ENCODE data around the gene JARID2. TPM values are rescaled to one million over a fixed set of nuclear protein-coding genes. Genes with fewer than 3 reads are reported as not detected.

JARID2 gene
- total and polyA plus RNA-seq, 9 of the 15 experiments (the other 6 are each of a cell fraction or from before 2014, with no cell fraction given): 5.0 to 29.0 (median 15.6) TPM

- Histone ChIP-seq H3K9me1 (ENCODE audit: control insufficient read depth, insufficient read depth, low read length) (peaks cover 3% of the 10 kb centered on the region), H3K9me3 (replicated peaks; ENCODE audit: control insufficient read depth, insufficient read depth, low read depth, low read length) (no peaks in the 10 kb centered on the region), H3K4me1 (replicated peaks in 1 of 2; ENCODE audit: control insufficient read depth in 2 of 2, insufficient read depth in 2 of 2, low read length in 2 of 2) (peaks cover 13 to 34% of the 10 kb centered on the region in 2 experiments; a peak in 4 of 5 replicates), H3K27ac (ENCODE audit: extremely low read depth, low read depth, low read length) (no peak overlapping the region), H2AFZ (ENCODE audit: low read depth, low read length) (no peak overlapping the region), H3K9ac (ENCODE audit: insufficient read depth in 1 of 2, low read depth in 2 of 2, low read length in 2 of 2) (no peak overlapping the region), H3K4me2 (ENCODE audit: insufficient read depth, low read length) (no peak overlapping the region), H3K4me3 (no peak overlapping the region), H3K36me3 (ENCODE audit: control insufficient read depth, insufficient read depth, low read length) (no peaks in the 10 kb centered on the region; the same call in 2 of the 3 replicates), H4K20me1 (replicated peaks; ENCODE audit: control insufficient read depth, insufficient read depth, low read length) (peaks cover 23% of the 10 kb centered on the region), H3K27me3 (ENCODE audit: control insufficient read depth in 2 of 2, insufficient read depth in 2 of 2, low read length in 2 of 2) (no peaks in the 10 kb centered on the region), H3K79me2 (ENCODE audit: control insufficient read depth, insufficient read depth, low read length) (peaks cover 95% of the 10 kb centered on the region)
- ATAC-seq (no peak), FAIRE-seq (no peak), DNase-seq (ENCODE audit: extremely low read depth in 1 of 4, low spot score in 3 of 4) (no peak)
- intact Hi-C loops (cut with micrococcal nuclease) (no loop called here), in situ Hi-C loops (cut with MboI) (no loop called here)
- WGBS (ENCODE audit: insufficient coverage, low coverage, missing lambda C conversion rate): 93% methylated on average over 7 of the region's 7 CpGs
- no TSS peak for BruUV-seq (replicated peaks)
- TF ChIP-seq KLF1 (tag; IDR thresholded peaks at IDR 0.05): no peak
- no peak for TF ChIP-seq RAD21 (CRISPR knock-in tag; conservative IDR thresholded peaks at IDR 0.05 in 1 of 2, IDR thresholded peaks at IDR 0.05 in 1 of 2)
- TF ChIP-seq THRB (CRISPR knock-in tag; conservative IDR thresholded peaks at IDR 0.05): no peak
- no peak for TF ChIP-seq CHD1 (IDR thresholded peaks at IDR 0.05; ENCODE audit: low read length)
- TF ChIP-seq EP400 (IDR thresholded peaks at IDR 0.05): no peak
- no peak for TF ChIP-seq BDP1 (IDR thresholded peaks at IDR 0.05; ENCODE audit: insufficient read depth, insufficient read length)
- TF ChIP-seq BACH1 (tag; IDR thresholded peaks at IDR 0.05): no peak
- TF ChIP-seq MTA3 (IDR thresholded peaks at IDR 0.05; ENCODE audit: borderline replicate concordance): no peak
- TF ChIP-seq SP1 (CRISPR knock-in tag; IDR thresholded peaks at IDR 0.05): no peak
- TF ChIP-seq PHB2 (IDR thresholded peaks at IDR 0.05; ENCODE audit: low read depth): no peak
- no peak for TF ChIP-seq CAMTA2 (CRISPR knock-in tag; conservative IDR thresholded peaks at IDR 0.05)
- TF ChIP-seq ESRRA (IDR thresholded peaks at IDR 0.05; ENCODE audit: borderline replicate concordance, low read depth): no peak
- no peak for TF ChIP-seq GTF3C2 (IDR thresholded peaks at IDR 0.05; ENCODE audit: borderline replicate concordance, extremely low read depth, insufficient read length)
- no peak for TF ChIP-seq ZNF79 (CRISPR knock-in tag; IDR thresholded peaks at IDR 0.05; ENCODE audit: low read depth)
- TF ChIP-seq DEAF1 (CRISPR knock-in tag; IDR thresholded peaks at IDR 0.05): no peak
- no peak for TF ChIP-seq SRSF7 (optimal IDR thresholded peaks at IDR 0.05; ENCODE audit: low read depth, low read length)
- no peak for TF ChIP-seq CCNT2 (IDR thresholded peaks at IDR 0.05; ENCODE audit: borderline replicate concordance, extremely low read depth, insufficient read length, low read depth, low read length)
- CTCF ChIA-PET (ENCODE audit: low intra/inter-chr PET ratio): no interaction called here
- POLR2A ChIA-PET: interaction anchor here (1.0 kb wide), 1 partner anchor 10 kb away, joined by 3 read pairs; no protein-coding TSS in a partner anchor
Measured at GRCh38 chr6:15310680-15311079, 64.8 kb downstream of the JARID2 start.

Data from K562 (cell line).